Kidney epithelial cell (primary cell): Measurements from ENCODE around the gene B3GLCT. TPM values are rescaled to one million over a fixed set of nuclear protein-coding genes. Genes with fewer than 3 reads are reported as not detected.

Source experiments
- DNase-seq: peaks from one replicate; pipeline ENCODE4 v3.0.0-alpha.2; 2010; ENCODE audit warnings: low read depth
- H3K27me3 ChIP-seq: 2 replicates; pipeline ENCODE4 v1.6.0; 2011; ENCODE audit warnings: low read length; ENCODE audit not compliant: control insufficient read depth, insufficient read depth
- H3K36me3 ChIP-seq: 2 replicates; pipeline ENCODE4 v1.5.1; 2011; ENCODE audit warnings: low read length; ENCODE audit not compliant: control insufficient read depth, insufficient read depth
- H3K4me3 ChIP-seq: 2 replicates; pipeline ENCODE4 v1.5.1; 2011; ENCODE audit warnings: low read depth, mild to moderate bottlenecking, control low read depth, low read length
- CTCF ChIP-seq: IDR thresholded peaks from 2 replicates; pipeline ENCODE4 v1.5.1; 2011; ENCODE audit warnings: mild to moderate bottlenecking, moderate library complexity, low read length, control low read depth, inconsistent platforms; ENCODE audit not compliant: insufficient read depth, poor library complexity, severe bottlenecking
- total RNA-seq: library from RNA; depleted of rRNA; stranded (reverse); fragments of >200 nt; gene quantifications from 2 replicates; pipeline ENCODE4 v1.2.3, GENCODE V29; 2015

Gene B3GLCT
- total RNA-seq, 1 donor from 2014 or later = 18.1 TPM

- no peak for TF ChIP-seq CTCF
- H3K4me3 ChIP-seq = no peak overlapping the region
- DNase-seq = no peak
These were observed 112.1 kb downstream of the B3GLCT start for GRCh38 chr13:31311921-31312320.

GRCh38 chr13:31314961-31315360, 115.2 kb downstream of the B3GLCT start:
- no peak overlapping the region for H3K4me3 ChIP-seq
- no peak for DNase-seq
- H3K27me3 ChIP-seq = no peaks in the 10 kb centered on the region
- no peak for TF ChIP-seq CTCF
- no peaks in the 10 kb centered on the region for H3K36me3 ChIP-seq

More at GRCh38 chr13:31311921-31312320, 112.1 kb downstream of the B3GLCT start:
- Histone ChIP-seq H3K27me3 (no peaks in the 10 kb centered on the region), H3K36me3 (no peaks in the 10 kb centered on the region)

GRCh38 chr13:31320946-31321345, 121.2 kb downstream of the B3GLCT start:
- DNase-seq = no peak
- Histone ChIP-seq H3K36me3 (no peaks in the 10 kb centered on the region), H3K4me3 (no peak overlapping the region), H3K27me3 (no peaks in the 10 kb centered on the region)
- TF ChIP-seq CTCF = no peak

- no peak for DNase-seq
- no peaks in the 10 kb centered on the region for H3K36me3 ChIP-seq
- no peak for TF ChIP-seq CTCF
- no peak overlapping the region for H3K4me3 ChIP-seq
- H3K27me3 ChIP-seq = no peaks in the 10 kb centered on the region
These were observed 121.7 kb downstream of the B3GLCT start for GRCh38 chr13:31321457-31321856.

- TF ChIP-seq CTCF = no peak
- no peaks in the 10 kb centered on the region for H3K27me3 ChIP-seq
- no peaks in the 10 kb centered on the region for H3K36me3 ChIP-seq
- no peak overlapping the region for H3K4me3 ChIP-seq
- DNase-seq = no peak
These were observed 122.3 kb downstream of the B3GLCT start for GRCh38 chr13:31322026-31322425.

- Histone ChIP-seq H3K4me3 (no peak overlapping the region), H3K27me3 (no peaks in the 10 kb centered on the region), H3K36me3 (no peaks in the 10 kb centered on the region)
- no peak for TF ChIP-seq CTCF
- DNase-seq = no peak
These were observed 123.1 kb downstream of the B3GLCT start for GRCh38 chr13:31322702-31323405.
